GM23338 (cell line): ENCODE data around the gene YIPF6. TPM values are rescaled to one million over a fixed set of nuclear protein-coding genes. Genes with fewer than 3 reads are reported as not detected.
A peak's percentile ranks its signal among the peaks of the same experiment; 100 is the strongest.

Experiments used
- ATAC-seq: fragments of 200-7000 bp; cut with Tn5 transposase; 3 replicates; pipeline ENCODE4 v1.9.1; 2020
- DNase-seq: peaks from one replicate; pipeline ENCODE4 v3.0.0-alpha.2; 2015; ENCODE audit warnings: low spot score
- H2AFZ ChIP-seq: fragments of 200-600 bp; sonication (generic); 2 replicates; pipeline ENCODE4 v1.8.0; 2016; ENCODE audit warnings: antibody characterized with exemption, mild to moderate bottlenecking, moderate library complexity
- H3F3A ChIP-seq: fragments of 200-600 bp; sonication (generic); replicated peaks from 2 replicates; pipeline ENCODE4 v1.8.0; 2017; ENCODE audit warnings: antibody characterized with exemption, mixed run types, low read depth
- H3K27ac ChIP-seq: fragments of 200-600 bp; sonication (generic); 2 replicates; pipeline ENCODE4 v1.6.1; 2016; ENCODE audit warnings: low read depth
- H3K27me3 ChIP-seq: fragments of 200-600 bp; sonication (generic); 2 replicates; pipeline ENCODE4 v1.8.0; 2016; ENCODE audit warnings: mild to moderate bottlenecking, mixed run types, moderate library complexity; ENCODE audit not compliant: insufficient read depth
- H3K36me3 ChIP-seq: fragments of 200-600 bp; sonication (generic); 2 replicates; pipeline ENCODE4 v1.8.0; 2016; ENCODE audit warnings: mild to moderate bottlenecking; ENCODE audit not compliant: insufficient read depth
- H3K4me1 ChIP-seq: fragments of 200-600 bp; sonication (generic); 2 replicates; pipeline ENCODE4 v1.8.0; 2016; ENCODE audit warnings: mild to moderate bottlenecking, moderate library complexity; ENCODE audit not compliant: insufficient read depth
- H3K4me2 ChIP-seq: fragments of 200-600 bp; sonication (generic); 2 replicates; pipeline ENCODE4 v1.7.1; 2017; ENCODE audit warnings: mixed run types
- H3K4me3 ChIP-seq: fragments of 200-600 bp; sonication (generic); 2 replicates; pipeline ENCODE4 v1.6.1; 2016; ENCODE audit warnings: mixed run types
- H3K79me2 ChIP-seq: fragments of 200-600 bp; sonication (generic); replicated peaks from 2 replicates; pipeline ENCODE4 v1.8.0; 2017; ENCODE audit warnings: mild to moderate bottlenecking; ENCODE audit not compliant: insufficient read depth
- H3K9me2 ChIP-seq: fragments of 200-600 bp; sonication (generic); 2 replicates; pipeline ENCODE4 v1.8.0; 2017; ENCODE audit not compliant: insufficient read depth
- H4K20me1 ChIP-seq: fragments of 200-600 bp; sonication (generic); replicated peaks from 2 replicates; pipeline ENCODE4 v1.8.0; 2017; ENCODE audit warnings: mild to moderate bottlenecking; ENCODE audit not compliant: insufficient read depth
- H3K27ac Mint-ChIP-seq: 2 replicates; pipeline ENCODE4 v1.8.0; 2020; ENCODE audit warnings: inconsistent platforms, mild to moderate bottlenecking, moderate library complexity, mixed read lengths
- H3K27me3 Mint-ChIP-seq: 3 replicates; pipeline ENCODE4 v1.8.0; 2022; ENCODE audit warnings: low read depth, mild to moderate bottlenecking, moderate library complexity, mixed read lengths, inconsistent platforms; ENCODE audit not compliant: insufficient read depth, poor library complexity
- H3K36me3 Mint-ChIP-seq: 3 replicates; pipeline ENCODE4 v1.8.0; 2021; ENCODE audit warnings: low read depth, mild to moderate bottlenecking, inconsistent platforms, moderate library complexity, mixed read lengths
- H3K4me1 Mint-ChIP-seq: 3 replicates; pipeline ENCODE4 v1.8.0; 2020; ENCODE audit warnings: mild to moderate bottlenecking, inconsistent platforms, mixed read lengths
- H3K4me3 Mint-ChIP-seq: 3 replicates; pipeline ENCODE4 v1.8.0; 2021; ENCODE audit warnings: moderate library complexity, mild to moderate bottlenecking, inconsistent platforms, mixed read lengths
- H3K9me3 Mint-ChIP-seq: 3 replicates; pipeline ENCODE4 v1.8.0; 2020; ENCODE audit warnings: moderate library complexity, mild to moderate bottlenecking, inconsistent platforms, mixed read lengths
- CTCF ChIP-seq, 2 experiments: fragments of 200-600 bp in 1 of 2; sonication (generic) in 1 of 2; conservative IDR thresholded peaks; 2 replicates each; pipeline versions ENCODE4 v1.5.1 to v1.6.1; 2016 to 2017; ENCODE audit warnings: antibody characterized with exemption in 2 of 2, low read depth in 2 of 2, mild to moderate bottlenecking in 2 of 2, moderate library complexity in 1 of 2
- ETS1 ChIP-seq: IDR thresholded peaks from 2 replicates; pipeline ENCODE4 v1.6.1; 2016; ENCODE audit warnings: antibody characterized with exemption
- STAT1 ChIP-seq: IDR thresholded peaks from one replicate; pipeline ENCODE4 v1.6.1; 2016; ENCODE audit warnings: antibody characterized with exemption; ENCODE audit not compliant: unreplicated experiment
- ZNF114 ChIP-seq: fragments of 250-450 bp; sonication (Bioruptor Pico); IDR thresholded peaks from 2 replicates; pipeline ENCODE4 v1.5.0; 2020; ENCODE audit warnings: mild to moderate bottlenecking, moderate library complexity
- polyA plus RNA-seq: library from polyadenylated mRNA; unstranded; fragments of >200 nt; fragmentation: Nextera tagmentation; extraction: Ambion mirVana; gene quantifications from 2 replicates; pipeline ENCODE4 v1.2.1, GENCODE V29; 2016
- total RNA-seq: library from RNA; depleted of rRNA; stranded (reverse); fragments of >200 nt; shearing (Covaris generic); gene quantifications from 2 replicates; pipeline ENCODE4 v1.2.3, GENCODE V29; 2014
- TF ChIP-seq, protein P1 (sequence below): IDR thresholded peaks from one replicate; pipeline ENCODE4 v1.6.1; 2018; ENCODE audit warnings: antibody characterized with exemption; ENCODE audit not compliant: unreplicated experiment
- TF ChIP-seq, protein P2 (sequence below): fragments of 250-450 bp; sonication (Bioruptor Pico); IDR thresholded peaks from 2 replicates; pipeline ENCODE4 v1.5.0; 2020; ENCODE audit warnings: mild to moderate bottlenecking, moderate library complexity

The YIPF6 gene
- total and polyA plus RNA-seq, 2 experiments from 2014 or later, result 37.1 to 40.5 TPM

DNA sequence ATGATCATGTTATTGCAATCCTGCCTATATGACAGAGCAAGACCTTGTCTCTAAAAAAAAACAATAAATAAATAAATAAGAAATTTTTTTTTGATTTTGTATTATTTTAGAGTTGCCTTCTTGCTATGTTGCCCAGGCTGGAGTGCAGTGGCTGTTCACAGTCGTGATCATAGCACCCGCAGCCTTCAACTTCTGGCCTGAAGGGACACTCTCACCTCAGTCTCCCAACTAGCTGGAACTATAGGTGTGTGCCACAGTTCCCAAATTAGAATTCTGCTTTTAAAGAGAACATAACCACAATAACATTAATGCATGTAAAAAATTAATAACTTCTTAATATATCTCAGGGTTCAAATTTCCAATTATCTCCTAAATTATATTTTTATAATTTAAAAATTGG lies 7.8 kb downstream of the YIPF6 start (continued):
- TF ChIP-seq, protein P1, sequence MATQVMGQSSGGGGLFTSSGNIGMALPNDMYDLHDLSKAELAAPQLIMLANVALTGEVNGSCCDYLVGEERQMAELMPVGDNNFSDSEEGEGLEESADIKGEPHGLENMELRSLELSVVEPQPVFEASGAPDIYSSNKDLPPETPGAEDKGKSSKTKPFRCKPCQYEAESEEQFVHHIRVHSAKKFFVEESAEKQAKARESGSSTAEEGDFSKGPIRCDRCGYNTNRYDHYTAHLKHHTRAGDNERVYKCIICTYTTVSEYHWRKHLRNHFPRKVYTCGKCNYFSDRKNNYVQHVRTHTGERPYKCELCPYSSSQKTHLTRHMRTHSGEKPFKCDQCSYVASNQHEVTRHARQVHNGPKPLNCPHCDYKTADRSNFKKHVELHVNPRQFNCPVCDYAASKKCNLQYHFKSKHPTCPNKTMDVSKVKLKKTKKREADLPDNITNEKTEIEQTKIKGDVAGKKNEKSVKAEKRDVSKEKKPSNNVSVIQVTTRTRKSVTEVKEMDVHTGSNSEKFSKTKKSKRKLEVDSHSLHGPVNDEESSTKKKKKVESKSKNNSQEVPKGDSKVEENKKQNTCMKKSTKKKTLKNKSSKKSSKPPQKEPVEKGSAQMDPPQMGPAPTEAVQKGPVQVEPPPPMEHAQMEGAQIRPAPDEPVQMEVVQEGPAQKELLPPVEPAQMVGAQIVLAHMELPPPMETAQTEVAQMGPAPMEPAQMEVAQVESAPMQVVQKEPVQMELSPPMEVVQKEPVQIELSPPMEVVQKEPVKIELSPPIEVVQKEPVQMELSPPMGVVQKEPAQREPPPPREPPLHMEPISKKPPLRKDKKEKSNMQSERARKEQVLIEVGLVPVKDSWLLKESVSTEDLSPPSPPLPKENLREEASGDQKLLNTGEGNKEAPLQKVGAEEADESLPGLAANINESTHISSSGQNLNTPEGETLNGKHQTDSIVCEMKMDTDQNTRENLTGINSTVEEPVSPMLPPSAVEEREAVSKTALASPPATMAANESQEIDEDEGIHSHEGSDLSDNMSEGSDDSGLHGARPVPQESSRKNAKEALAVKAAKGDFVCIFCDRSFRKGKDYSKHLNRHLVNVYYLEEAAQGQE, result no peak
- no peak for TF ChIP-seq CTCF (conservative IDR thresholded peaks at IDR 0.05; ENCODE audit: low read depth in 2 of 2)
- TF ChIP-seq ETS1, result no peak
- no peak for TF ChIP-seq STAT1

GRCh38 chrX:68508799-68509198 lies 9.9 kb downstream of the YIPF6 start:
- Histone ChIP-seq H3K36me3 (peaks cover 7% of the 10 kb centered on the region), H3F3A (no peaks in the 10 kb centered on the region), H3K27ac (peak overlapping the region; percentile 86; the same call in 1 of the 2 replicates), H3K4me3 (no peak overlapping the region), H3K4me2 (no peak overlapping the region), H3K79me2 (peaks cover 53% of the 10 kb centered on the region), H3K4me1 (0 out of 2 replicates have a peak, but pooled peaks cover 3% of the 10 kb centered on the region), H4K20me1 (0 out of 2 replicates have a peak, but pooled peaks cover 4% of the 10 kb centered on the region), H2AFZ (no peak overlapping the region), H3K9me2 (no peaks in the 10 kb centered on the region), H3K27me3 (no peaks in the 10 kb centered on the region)
- DNase-seq (peak; percentile 45), ATAC-seq (peak; percentile 28; the same call in 1 of the 3 replicates)
- H3K4me3 Mint-ChIP-seq, result no peak overlapping the region
- H3K27ac Mint-ChIP-seq, result peak overlapping the region; percentile 95
- H3K36me3 Mint-ChIP-seq, result peaks cover 27% of the 10 kb centered on the region; the same call in 2 of the 3 replicates
- peaks cover 9% of the 10 kb centered on the region for H3K4me1 Mint-ChIP-seq
- no peaks in the 10 kb centered on the region for H3K9me3 Mint-ChIP-seq
- no peaks in the 10 kb centered on the region for H3K27me3 Mint-ChIP-seq
- TF ChIP-seq CTCF (conservative IDR thresholded peaks at IDR 0.05; ENCODE audit: low read depth in 2 of 2) (no peak), ZNF114 (CRISPR knock-in tag) (no peak)
- TF ChIP-seq, protein P2, sequence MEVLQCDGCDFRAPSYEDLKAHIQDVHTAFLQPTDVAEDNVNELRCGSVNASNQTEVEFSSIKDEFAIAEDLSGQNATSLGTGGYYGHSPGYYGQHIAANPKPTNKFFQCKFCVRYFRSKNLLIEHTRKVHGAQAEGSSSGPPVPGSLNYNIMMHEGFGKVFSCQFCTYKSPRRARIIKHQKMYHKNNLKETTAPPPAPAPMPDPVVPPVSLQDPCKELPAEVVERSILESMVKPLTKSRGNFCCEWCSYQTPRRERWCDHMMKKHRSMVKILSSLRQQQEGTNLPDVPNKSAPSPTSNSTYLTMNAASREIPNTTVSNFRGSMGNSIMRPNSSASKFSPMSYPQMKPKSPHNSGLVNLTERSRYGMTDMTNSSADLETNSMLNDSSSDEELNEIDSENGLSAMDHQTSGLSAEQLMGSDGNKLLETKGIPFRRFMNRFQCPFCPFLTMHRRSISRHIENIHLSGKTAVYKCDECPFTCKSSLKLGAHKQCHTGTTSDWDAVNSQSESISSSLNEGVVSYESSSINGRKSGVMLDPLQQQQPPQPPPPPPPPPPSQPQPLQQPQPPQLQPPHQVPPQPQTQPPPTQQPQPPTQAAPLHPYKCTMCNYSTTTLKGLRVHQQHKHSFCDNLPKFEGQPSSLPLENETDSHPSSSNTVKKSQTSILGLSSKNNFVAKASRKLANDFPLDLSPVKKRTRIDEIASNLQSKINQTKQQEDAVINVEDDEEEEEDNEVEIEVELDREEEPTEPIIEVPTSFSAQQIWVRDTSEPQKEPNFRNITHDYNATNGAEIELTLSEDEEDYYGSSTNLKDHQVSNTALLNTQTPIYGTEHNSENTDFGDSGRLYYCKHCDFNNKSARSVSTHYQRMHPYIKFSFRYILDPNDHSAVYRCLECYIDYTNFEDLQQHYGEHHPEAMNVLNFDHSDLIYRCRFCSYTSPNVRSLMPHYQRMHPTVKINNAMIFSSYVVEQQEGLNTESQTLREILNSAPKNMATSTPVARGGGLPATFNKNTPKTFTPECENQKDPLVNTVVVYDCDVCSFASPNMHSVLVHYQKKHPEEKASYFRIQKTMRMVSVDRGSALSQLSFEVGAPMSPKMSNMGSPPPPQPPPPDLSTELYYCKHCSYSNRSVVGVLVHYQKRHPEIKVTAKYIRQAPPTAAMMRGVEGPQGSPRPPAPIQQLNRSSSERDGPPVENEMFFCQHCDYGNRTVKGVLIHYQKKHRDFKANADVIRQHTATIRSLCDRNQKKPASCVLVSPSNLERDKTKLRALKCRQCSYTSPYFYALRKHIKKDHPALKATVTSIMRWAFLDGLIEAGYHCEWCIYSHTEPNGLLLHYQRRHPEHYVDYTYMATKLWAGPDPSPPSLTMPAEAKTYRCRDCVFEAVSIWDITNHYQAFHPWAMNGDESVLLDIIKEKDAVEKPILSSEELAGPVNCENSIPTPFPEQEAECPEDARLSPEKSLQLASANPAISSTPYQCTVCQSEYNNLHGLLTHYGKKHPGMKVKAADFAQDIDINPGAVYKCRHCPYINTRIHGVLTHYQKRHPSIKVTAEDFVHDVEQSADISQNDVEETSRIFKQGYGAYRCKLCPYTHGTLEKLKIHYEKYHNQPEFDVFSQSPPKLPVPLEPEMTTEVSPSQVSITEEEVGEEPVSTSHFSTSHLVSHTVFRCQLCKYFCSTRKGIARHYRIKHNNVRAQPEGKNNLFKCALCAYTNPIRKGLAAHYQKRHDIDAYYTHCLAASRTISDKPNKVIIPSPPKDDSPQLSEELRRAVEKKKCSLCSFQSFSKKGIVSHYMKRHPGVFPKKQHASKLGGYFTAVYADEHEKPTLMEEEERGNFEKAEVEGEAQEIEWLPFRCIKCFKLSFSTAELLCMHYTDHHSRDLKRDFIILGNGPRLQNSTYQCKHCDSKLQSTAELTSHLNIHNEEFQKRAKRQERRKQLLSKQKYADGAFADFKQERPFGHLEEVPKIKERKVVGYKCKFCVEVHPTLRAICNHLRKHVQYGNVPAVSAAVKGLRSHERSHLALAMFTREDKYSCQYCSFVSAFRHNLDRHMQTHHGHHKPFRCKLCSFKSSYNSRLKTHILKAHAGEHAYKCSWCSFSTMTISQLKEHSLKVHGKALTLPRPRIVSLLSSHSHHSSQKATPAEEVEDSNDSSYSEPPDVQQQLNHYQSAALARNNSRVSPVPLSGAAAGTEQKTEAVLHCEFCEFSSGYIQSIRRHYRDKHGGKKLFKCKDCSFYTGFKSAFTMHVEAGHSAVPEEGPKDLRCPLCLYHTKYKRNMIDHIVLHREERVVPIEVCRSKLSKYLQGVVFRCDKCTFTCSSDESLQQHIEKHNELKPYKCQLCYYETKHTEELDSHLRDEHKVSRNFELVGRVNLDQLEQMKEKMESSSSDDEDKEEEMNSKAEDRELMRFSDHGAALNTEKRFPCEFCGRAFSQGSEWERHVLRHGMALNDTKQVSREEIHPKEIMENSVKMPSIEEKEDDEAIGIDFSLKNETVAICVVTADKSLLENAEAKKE (CRISPR knock-in tag), result no peak
